OCI-LY1 (cell line): ENCODE measurements around the gene SAT2.

ENCODE experiments used
- H2AFZ ChIP-seq: fragments of 200-600 bp; sonication (generic), shearing (Covaris generic); 2 replicates; pipeline ENCODE4 v1.6.0; 2014; ENCODE audit warnings: antibody characterized with exemption, mild to moderate bottlenecking, low read length
- H3F3A ChIP-seq: fragments of 200-600 bp; sonication (generic), shearing (Covaris generic); 2 replicates; pipeline ENCODE4 v1.6.0; 2014; ENCODE audit warnings: mild to moderate bottlenecking, antibody characterized with exemption, low read length, moderate library complexity; ENCODE audit not compliant: insufficient read depth
- H3K27ac ChIP-seq: fragments of 200-600 bp; sonication (generic); 2 replicates; pipeline ENCODE4 v1.5.1; 2014; ENCODE audit warnings: low read length, mixed run types, mild to moderate bottlenecking, low read depth; ENCODE audit not compliant: poor library complexity, severe bottlenecking
- H3K27me3 ChIP-seq: fragments of 200-600 bp; sonication (generic); 2 replicates; pipeline ENCODE4 v1.6.0; 2014; ENCODE audit warnings: antibody characterized with exemption, mild to moderate bottlenecking, low read length, moderate library complexity; ENCODE audit not compliant: insufficient read depth
- H3K36me3 ChIP-seq: fragments of 200-600 bp; sonication (generic); 2 replicates; pipeline ENCODE4 v1.6.1; 2014; ENCODE audit warnings: mild to moderate bottlenecking, antibody characterized with exemption, low read length, moderate library complexity, mixed read lengths; ENCODE audit not compliant: insufficient read depth
- H3K4me1 ChIP-seq: fragments of 200-600 bp; sonication (generic); 2 replicates; pipeline ENCODE4 v1.5.1; 2014; ENCODE audit warnings: mild to moderate bottlenecking, low read length, moderate library complexity; ENCODE audit not compliant: insufficient read depth, severe bottlenecking
- H3K4me2 ChIP-seq: fragments of 200-600 bp; sonication (generic), shearing (Covaris generic); 2 replicates; pipeline ENCODE4 v1.6.1; 2014; ENCODE audit warnings: low read length
- H3K4me3 ChIP-seq: fragments of 200-600 bp; sonication (generic); 2 replicates; pipeline ENCODE4 v1.5.1; 2014; ENCODE audit warnings: low read length, low read depth, mild to moderate bottlenecking, mixed read lengths; ENCODE audit not compliant: poor library complexity, severe bottlenecking
- H3K79me2 ChIP-seq: fragments of 200-600 bp; shearing (Covaris generic); 2 replicates; pipeline ENCODE4 v1.6.1; 2016; ENCODE audit warnings: mixed run types, low read length, mixed read lengths; ENCODE audit not compliant: insufficient read depth
- H3K9ac ChIP-seq: fragments of 200-600 bp; sonication (generic), shearing (Covaris generic); 2 replicates; pipeline ENCODE4 v1.6.1; 2014; ENCODE audit warnings: mild to moderate bottlenecking, low read length, mixed read lengths
- H3K9me2 ChIP-seq: fragments of 200-600 bp; sonication (generic), shearing (Covaris generic); 2 replicates; pipeline ENCODE4 v1.6.1; 2014; ENCODE audit warnings: low read depth, mild to moderate bottlenecking, low read length, mixed read lengths
- H3K9me3 ChIP-seq: fragments of 200-600 bp; shearing (Covaris generic); 2 replicates; pipeline ENCODE4 v1.6.1; 2014; ENCODE audit warnings: low read length, mixed read lengths
- H4K20me1 ChIP-seq: fragments of 200-600 bp; sonication (generic), shearing (Covaris generic); 2 replicates; pipeline ENCODE4 v1.6.0; 2016; ENCODE audit warnings: mild to moderate bottlenecking, low read length; ENCODE audit not compliant: insufficient read depth
- CTCF ChIP-seq: fragments of 200-600 bp; sonication (generic), shearing (Covaris generic); IDR thresholded peaks from 2 replicates; pipeline ENCODE4 v1.5.1; 2017; ENCODE audit warnings: mild to moderate bottlenecking, antibody characterized with exemption, low read length, moderate library complexity, mixed read lengths
- EZH2 ChIP-seq: fragments of 200-600 bp; sonication (generic), shearing (Covaris generic); IDR thresholded peaks from 2 replicates; pipeline ENCODE4 v1.8.0; 2017; ENCODE audit warnings: borderline replicate concordance, mixed run types, mild to moderate bottlenecking, antibody characterized with exemption, low read length, moderate library complexity, mixed read lengths

SAT2 gene

GRCh38 chr17:7673239-7673638 lies 45.6 kb upstream of the SAT2 start:
- Histone ChIP-seq H3K27ac (no peak overlapping the region), H3K9ac (no peak overlapping the region), H3F3A (no peaks in the 10 kb centered on the region), H3K36me3 (peaks cover 87% of the 10 kb centered on the region), H3K9me2 (no peaks in the 10 kb centered on the region), H3K9me3 (peaks cover 4% of the 10 kb centered on the region; the same call in 1 of the 2 replicates), H2AFZ (no peak overlapping the region), H3K27me3 (no peaks in the 10 kb centered on the region), H3K79me2 (no peaks in the 10 kb centered on the region), H4K20me1 (no peaks in the 10 kb centered on the region), H3K4me2 (no peak overlapping the region), H3K4me1 (no peaks in the 10 kb centered on the region), H3K4me3 (no peak overlapping the region)
- TF ChIP-seq CTCF (peak; percentile 61), EZH2 (no peak)

- H3K4me3 ChIP-seq = no peak overlapping the region
- no peaks in the 10 kb centered on the region for H3K4me1 ChIP-seq
- H3K4me2 ChIP-seq = no peak overlapping the region
- H2AFZ ChIP-seq = no peak overlapping the region
- H3K27ac ChIP-seq = no peak overlapping the region
- TF ChIP-seq CTCF (no peak), EZH2 (no peak)
- no peaks in the 10 kb centered on the region for H4K20me1 ChIP-seq
- H3K36me3 ChIP-seq = peaks cover 71% of the 10 kb centered on the region
- no peaks in the 10 kb centered on the region for H3K9me2 ChIP-seq
- H3K9me3 ChIP-seq = no peaks in the 10 kb centered on the region
- H3K9ac ChIP-seq = no peak overlapping the region
- H3K27me3 ChIP-seq = no peaks in the 10 kb centered on the region
- H3K79me2 ChIP-seq = no peaks in the 10 kb centered on the region
- no peaks in the 10 kb centered on the region for H3F3A ChIP-seq
Observed at GRCh38 chr17:7668482-7668881, 40.9 kb upstream of the SAT2 start.

GRCh38 chr17:7667656-7668406 lies 40.2 kb upstream of the SAT2 start:
- Histone ChIP-seq H3K27ac (no peak overlapping the region), H3F3A (no peaks in the 10 kb centered on the region), H3K4me1 (no peaks in the 10 kb centered on the region), H4K20me1 (no peaks in the 10 kb centered on the region), H3K4me3 (no peak overlapping the region), H3K9me3 (no peaks in the 10 kb centered on the region), H3K4me2 (no peak overlapping the region), H3K9me2 (no peaks in the 10 kb centered on the region), H2AFZ (no peak overlapping the region), H3K36me3 (peaks cover 64% of the 10 kb centered on the region), H3K27me3 (no peaks in the 10 kb centered on the region), H3K79me2 (no peaks in the 10 kb centered on the region), H3K9ac (no peak overlapping the region)
- TF ChIP-seq CTCF (no peak), EZH2 (no peak)
